H9 (cell line): ENCODE measurements around the gene PPIP5K2. TPM values are rescaled to one million over a fixed set of nuclear protein-coding genes. Genes with fewer than 3 reads are reported as not detected.

Experiments used
- DNase-seq: peaks from one replicate; pipeline ENCODE4 v3.0.0-alpha.2; 2017
- H2AFZ ChIP-seq: one replicate; pipeline ENCODE4 v1.6.1; 2013; ENCODE audit warnings: mild to moderate bottlenecking, low read length, control low read depth, moderate library complexity
- H2AK5ac ChIP-seq: 2 replicates; pipeline ENCODE4 v1.6.1; 2013; ENCODE audit warnings: low read length, control low read depth, mixed read lengths; ENCODE audit not compliant: insufficient read length
- H2BK120ac ChIP-seq: one replicate; pipeline ENCODE4 v1.6.1; 2013; ENCODE audit warnings: low read depth, mild to moderate bottlenecking, low read length, control low read depth, inconsistent platforms; ENCODE audit not compliant: poor library complexity, severe bottlenecking
- H2BK12ac ChIP-seq: 2 replicates; pipeline ENCODE4 v1.6.1; 2013; ENCODE audit warnings: low read length, control low read depth, mixed read lengths, low read depth; ENCODE audit not compliant: insufficient read length
- H2BK15ac ChIP-seq: 2 replicates; pipeline ENCODE4 v1.6.1; 2013; ENCODE audit warnings: low read depth, low read length, control low read depth
- H2BK20ac ChIP-seq: one replicate; pipeline ENCODE4 v1.6.1; 2013; ENCODE audit warnings: low read depth, mild to moderate bottlenecking, low read length, control low read depth, inconsistent platforms; ENCODE audit not compliant: poor library complexity, severe bottlenecking
- H2BK5ac ChIP-seq: 2 replicates; pipeline ENCODE4 v1.6.1; 2013; ENCODE audit warnings: low read length, control low read depth, mixed read lengths; ENCODE audit not compliant: insufficient read length
- H3K14ac ChIP-seq: 2 replicates; pipeline ENCODE4 v1.6.1; 2013; ENCODE audit warnings: low read length, control low read depth; ENCODE audit not compliant: insufficient read depth
- H3K18ac ChIP-seq: 2 replicates; pipeline ENCODE4 v1.6.1; 2013; ENCODE audit warnings: low read depth, mild to moderate bottlenecking, mixed read lengths, low read length, control low read depth; ENCODE audit not compliant: insufficient read length
- H3K23ac ChIP-seq: 2 replicates; pipeline ENCODE4 v1.6.1; 2013; ENCODE audit warnings: low read length, control low read depth, mixed read lengths, low read depth; ENCODE audit not compliant: insufficient read length
- H3K23me2 ChIP-seq: 2 replicates; pipeline ENCODE4 v1.6.1; 2013; ENCODE audit warnings: low read depth, mild to moderate bottlenecking, mixed read lengths, low read length, control low read depth; ENCODE audit not compliant: insufficient read length, poor library complexity, severe bottlenecking
- H3K27ac ChIP-seq: 2 replicates; pipeline ENCODE4 v1.5.1; 2013; ENCODE audit warnings: low read length, control low read depth, mixed read lengths, low read depth; ENCODE audit not compliant: insufficient read length
- H3K27me3 ChIP-seq: 2 replicates; pipeline ENCODE4 v1.6.1; 2013; ENCODE audit warnings: low read length, control low read depth, inconsistent platforms; ENCODE audit not compliant: insufficient read depth
- H3K4ac ChIP-seq: 2 replicates; pipeline ENCODE4 v1.6.1; 2013; ENCODE audit warnings: low read depth, mild to moderate bottlenecking, control low read depth, inconsistent platforms, low read length, moderate library complexity
- H3K4me1 ChIP-seq: 2 replicates; pipeline ENCODE4 v1.6.1; 2013; ENCODE audit warnings: low read length, control low read depth, inconsistent platforms; ENCODE audit not compliant: insufficient read depth
- H3K4me2 ChIP-seq: 2 replicates; pipeline ENCODE4 v1.6.1; 2013; ENCODE audit warnings: low read length, control low read depth, mixed read lengths; ENCODE audit not compliant: insufficient read length, insufficient read depth
- H3K56ac ChIP-seq: 2 replicates; pipeline ENCODE4 v1.6.1; 2013; ENCODE audit warnings: low read depth, mild to moderate bottlenecking, mixed read lengths, low read length, control low read depth; ENCODE audit not compliant: insufficient read length
- H3K79me1 ChIP-seq: 2 replicates; pipeline ENCODE4 v1.6.1; 2013; ENCODE audit warnings: low read depth, mild to moderate bottlenecking, moderate library complexity, low read length, control low read depth, inconsistent platforms; ENCODE audit not compliant: insufficient read depth, poor library complexity, severe bottlenecking
- H3K79me2 ChIP-seq: 2 replicates; pipeline ENCODE4 v1.6.1; 2013; ENCODE audit warnings: low read length, control low read depth, inconsistent platforms; ENCODE audit not compliant: insufficient read depth
- H3K9ac ChIP-seq: 2 replicates; pipeline ENCODE4 v1.6.1; 2013; ENCODE audit warnings: low read length, control low read depth, mixed read lengths; ENCODE audit not compliant: insufficient read length; ENCODE audit errors: extremely low read depth
- H3K9me3 ChIP-seq: one replicate; pipeline ENCODE4 v1.6.1; 2013; ENCODE audit warnings: low read depth, low read length, inconsistent platforms; ENCODE audit not compliant: control insufficient read depth
- H3T11ph ChIP-seq: one replicate; pipeline ENCODE4 v1.6.1; 2013; ENCODE audit warnings: mild to moderate bottlenecking, low read length, control low read depth, inconsistent platforms
- H4K20me1 ChIP-seq: one replicate; pipeline ENCODE4 v1.6.1; 2013; ENCODE audit not compliant: control insufficient read depth, insufficient read length, insufficient read depth
- H4K5ac ChIP-seq: 2 replicates; pipeline ENCODE4 v1.6.1; 2013; ENCODE audit warnings: low read depth, mild to moderate bottlenecking, mixed read lengths, low read length, control low read depth; ENCODE audit not compliant: insufficient read length
- H4K8ac ChIP-seq: replicated peaks from 2 replicates; pipeline ENCODE4 v1.6.1; 2013; ENCODE audit warnings: low read length, control low read depth, mixed read lengths, low read depth; ENCODE audit not compliant: insufficient read length
- H4K91ac ChIP-seq: 2 replicates; pipeline ENCODE4 v1.6.1; 2013; ENCODE audit warnings: low read depth, mild to moderate bottlenecking, moderate library complexity, mixed read lengths, low read length, control low read depth; ENCODE audit not compliant: insufficient read length
- H3K27ac Mint-ChIP-seq, 3 experiments: 2 replicates in 2 of 3; 3 replicates in 1 of 3; pipeline ENCODE4 v1.8.0; 2020 to 2021; ENCODE audit warnings: mixed read lengths in 3 of 3, mild to moderate bottlenecking in 1 of 3, moderate library complexity in 1 of 3
- H3K27me3 Mint-ChIP-seq: 2 replicates; pipeline ENCODE4 v1.8.0; 2021; ENCODE audit warnings: low read depth, mild to moderate bottlenecking, moderate library complexity, mixed read lengths
- H3K36me3 Mint-ChIP-seq, 3 experiments: 2 replicates in 2 of 3; 3 replicates in 1 of 3; pipeline ENCODE4 v1.8.0; 2020 to 2021; ENCODE audit warnings: low read depth in 3 of 3, mixed read lengths in 3 of 3; ENCODE audit not compliant: insufficient read depth in 1 of 3
- H3K4me1 Mint-ChIP-seq, 2 experiments: 2 replicates each; pipeline ENCODE4 v1.8.0; 2020; ENCODE audit warnings: mixed read lengths in 2 of 2
- H3K4me3 Mint-ChIP-seq, 2 experiments: 2 replicates in 1 of 2; 3 replicates in 1 of 2; pipeline ENCODE4 v1.8.0; 2020 to 2021; ENCODE audit warnings: mild to moderate bottlenecking in 2 of 2, mixed read lengths in 2 of 2, moderate library complexity in 1 of 2
- H3K9me3 Mint-ChIP-seq, 2 experiments: 2 replicates in 1 of 2; 3 replicates in 1 of 2; pipeline ENCODE4 v1.8.0; 2020; ENCODE audit warnings: mild to moderate bottlenecking in 2 of 2, mixed read lengths in 2 of 2, moderate library complexity in 1 of 2
- WGBS: extraction: QIAGEN DNeasy Blood & Tissue Kit; methylation state at CpG from one replicate; pipeline ENCODE4 v1.1.7; 2013; ENCODE audit warnings: missing lambda C conversion rate, low lambda C conversion rate, mixed read lengths; ENCODE audit not compliant: insufficient read length; ENCODE audit errors: extremely low coverage; 5-methylcytosine and 5-hydroxymethylcytosine counted together
- total RNA-seq: library from RNA; stranded (reverse); gene quantifications from 2 replicates; pipeline ENCODE4 v1.2.1, GENCODE V29; 2021
- TF ChIP-seq, protein P1 (sequence below): fragments of 200-600 bp; sonication (generic); conservative IDR thresholded peaks from 3 replicates; pipeline ENCODE4 v1.8.0; 2021; ENCODE audit warnings: antibody characterized with exemption, mild to moderate bottlenecking

The PPIP5K2 gene
- total RNA-seq, 1 experiment from 2014 or later, result 43.8 TPM

DNA sequence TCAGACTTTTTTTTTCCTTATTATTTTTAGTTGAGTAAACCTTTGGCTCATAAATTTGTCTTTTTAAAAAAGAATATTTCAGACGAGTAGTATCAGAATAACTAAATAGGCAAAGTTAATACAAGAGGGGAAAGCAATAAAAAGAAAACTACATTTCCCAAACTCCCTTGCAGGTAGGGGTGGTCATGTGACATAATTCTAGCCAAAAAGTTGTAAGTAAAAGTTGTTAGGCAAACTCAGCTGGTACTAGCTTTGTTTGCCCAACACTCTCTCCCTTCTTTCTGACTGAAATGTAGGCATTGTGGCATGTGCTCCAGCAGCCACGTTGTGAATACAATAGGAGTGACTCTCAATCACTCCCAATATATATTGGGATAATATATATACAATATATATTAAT is 21.1 kb upstream of the PPIP5K2 start:
- no peak overlapping the region for H3K14ac ChIP-seq
- H3K23ac ChIP-seq, result no peak overlapping the region
- H3K79me2 ChIP-seq, result no peaks in the 10 kb centered on the region
- H2BK12ac ChIP-seq, result no peak overlapping the region
- H2BK15ac ChIP-seq, result no peak overlapping the region
- H4K91ac ChIP-seq, result no peak overlapping the region
- no peak overlapping the region for H3K4me2 ChIP-seq
- no peak overlapping the region for H2BK20ac ChIP-seq
- no peaks in the 10 kb centered on the region for H3K27me3 ChIP-seq
- no peak overlapping the region for H4K5ac ChIP-seq
- no peaks in the 10 kb centered on the region for H3K23me2 ChIP-seq
- no peak overlapping the region for H2AFZ ChIP-seq
- H3K56ac ChIP-seq, result no peak overlapping the region
- no peaks in the 10 kb centered on the region for H3K9me3 ChIP-seq
- Mint-ChIP-seq H3K36me3 (peaks cover 0 to 5% (median 4%) of the 10 kb centered on the region in 3 experiments; a peak in 4 of 7 replicates), H3K27ac (no peak overlapping the region), H3K4me3 (no peak overlapping the region), H3K27me3 (no peaks in the 10 kb centered on the region), H3K9me3 (no peaks in the 10 kb centered on the region), H3K4me1 (no peaks in the 10 kb centered on the region)
- H3K27ac ChIP-seq, result no peak overlapping the region
- H3K79me1 ChIP-seq, result no peaks in the 10 kb centered on the region
- no peak overlapping the region for H2AK5ac ChIP-seq
- no peak overlapping the region for H3K9ac ChIP-seq
- no peak overlapping the region for H2BK120ac ChIP-seq
- H2BK5ac ChIP-seq, result no peak overlapping the region
- WGBS, result no CpG with 5 or more reads among the region's 2 CpGs
- H4K20me1 ChIP-seq, result no peaks in the 10 kb centered on the region
- no peak for DNase-seq
- no peak overlapping the region for H3T11ph ChIP-seq
- H4K8ac ChIP-seq, result no peak overlapping the region
- H3K4ac ChIP-seq, result no peak overlapping the region
- no peaks in the 10 kb centered on the region for H3K4me1 ChIP-seq
- TF ChIP-seq, protein P1, sequence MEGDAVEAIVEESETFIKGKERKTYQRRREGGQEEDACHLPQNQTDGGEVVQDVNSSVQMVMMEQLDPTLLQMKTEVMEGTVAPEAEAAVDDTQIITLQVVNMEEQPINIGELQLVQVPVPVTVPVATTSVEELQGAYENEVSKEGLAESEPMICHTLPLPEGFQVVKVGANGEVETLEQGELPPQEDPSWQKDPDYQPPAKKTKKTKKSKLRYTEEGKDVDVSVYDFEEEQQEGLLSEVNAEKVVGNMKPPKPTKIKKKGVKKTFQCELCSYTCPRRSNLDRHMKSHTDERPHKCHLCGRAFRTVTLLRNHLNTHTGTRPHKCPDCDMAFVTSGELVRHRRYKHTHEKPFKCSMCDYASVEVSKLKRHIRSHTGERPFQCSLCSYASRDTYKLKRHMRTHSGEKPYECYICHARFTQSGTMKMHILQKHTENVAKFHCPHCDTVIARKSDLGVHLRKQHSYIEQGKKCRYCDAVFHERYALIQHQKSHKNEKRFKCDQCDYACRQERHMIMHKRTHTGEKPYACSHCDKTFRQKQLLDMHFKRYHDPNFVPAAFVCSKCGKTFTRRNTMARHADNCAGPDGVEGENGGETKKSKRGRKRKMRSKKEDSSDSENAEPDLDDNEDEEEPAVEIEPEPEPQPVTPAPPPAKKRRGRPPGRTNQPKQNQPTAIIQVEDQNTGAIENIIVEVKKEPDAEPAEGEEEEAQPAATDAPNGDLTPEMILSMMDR, result no peak
- no peak overlapping the region for H3K18ac ChIP-seq
